Measurements from ENCODE around the gene GRIFIN. TPM values are rescaled to one million over a fixed set of nuclear protein-coding genes. Genes with fewer than 3 reads are reported as not detected.

The GRIFIN gene
- total RNA-seq, 5 donors from 2014 or later (not counting 1 experiment from before 2014, with no cell fraction given) = not detected

GRCh38 chr7:2481195-2481594, 5.0 kb upstream of the GRIFIN start:
- no peak overlapping the region for H3K4me3 Mint-ChIP-seq
- CTCF ChIA-PET = no interaction called here

GRCh38 chr7:2480070-2480408, 3.8 kb upstream of the GRIFIN start:
- WGBS (ENCODE audit: insufficient coverage) = 90% methylated on average over 19 of the region's 21 CpGs
- Mint-ChIP-seq H3K9me3 (no peaks in the 10 kb centered on the region), H3K36me3 (no peaks in the 10 kb centered on the region), H3K4me3 (no peak overlapping the region), H3K27ac (no peak overlapping the region), H3K27me3 (no peaks in the 10 kb centered on the region), H3K4me1 (peaks cover 0 to 11% (median 3%) of the 10 kb centered on the region in 3 donors)
- DNase-seq = no peak
- no peak overlapping the region for H3K4me3 ChIP-seq (ENCODE audit: control insufficient read depth in 1 of 2, extremely low read depth in 1 of 2, low read length in 1 of 2)
- no peak overlapping the region for H3K27ac ChIP-seq (ENCODE audit: low read length)
- H3K36me3 ChIP-seq (ENCODE audit: control insufficient read depth in 2 of 2, extremely low read depth in 1 of 2, insufficient read depth in 1 of 2, low read length in 1 of 2) = peaks cover 0 to 3% of the 10 kb centered on the region in 2 donors
- no peak for ATAC-seq (replicated peaks in 1 of 4)
- H3K4me1 ChIP-seq (ENCODE audit: control insufficient read depth in 1 of 2, extremely low read depth in 1 of 2, insufficient read depth in 2 of 2, low read length in 2 of 2) = peaks cover 2 to 19% of the 10 kb centered on the region in 2 experiments
- H3K27me3 ChIP-seq (replicated peaks in 1 of 2; ENCODE audit: control insufficient read depth in 2 of 2, extremely low read depth in 1 of 2, insufficient read depth in 2 of 2, low read length in 1 of 2) = peaks cover 0 to 34% of the 10 kb centered on the region in 2 experiments
- CTCF ChIA-PET = no interaction called here
- POLR2A ChIA-PET = no interaction called here
- no peaks in the 10 kb centered on the region for H3K9me3 ChIP-seq

More at GRCh38 chr7:2481195-2481594, 5.0 kb upstream of the GRIFIN start:
- ATAC-seq (replicated peaks in 1 of 4) = no peak
- Histone ChIP-seq H3K4me1 (ENCODE audit: control insufficient read depth in 1 of 2, extremely low read depth in 1 of 2, insufficient read depth in 2 of 2, low read length in 2 of 2) (peaks cover 2 to 19% of the 10 kb centered on the region in 2 experiments), H3K4me3 (ENCODE audit: control insufficient read depth in 1 of 2, extremely low read depth in 1 of 2, low read length in 1 of 2) (no peak overlapping the region), H3K27ac (ENCODE audit: low read length) (no peak overlapping the region), H3K27me3 (replicated peaks in 1 of 2; ENCODE audit: control insufficient read depth in 2 of 2, extremely low read depth in 1 of 2, insufficient read depth in 2 of 2, low read length in 1 of 2) (peaks cover 0 to 34% of the 10 kb centered on the region in 2 experiments), H3K9me3 (no peaks in the 10 kb centered on the region), H3K36me3 (ENCODE audit: control insufficient read depth in 2 of 2, extremely low read depth in 1 of 2, insufficient read depth in 1 of 2, low read length in 1 of 2) (peaks cover 0 to 3% of the 10 kb centered on the region in 2 donors)
- no CpG with 5 or more reads among the region's 4 CpGs for WGBS (ENCODE audit: insufficient coverage)
- H3K27me3 Mint-ChIP-seq = no peaks in the 10 kb centered on the region
- H3K9me3 Mint-ChIP-seq = no peaks in the 10 kb centered on the region
- DNase-seq = no peak
- H3K4me1 Mint-ChIP-seq = peaks cover 0 to 11% (median 3%) of the 10 kb centered on the region in 3 donors
- POLR2A ChIA-PET = no interaction called here
- H3K36me3 Mint-ChIP-seq = no peaks in the 10 kb centered on the region
- no peak overlapping the region for H3K27ac Mint-ChIP-seq

GRCh38 chr7:2479276-2480069, 3.3 kb upstream of the GRIFIN start:
- ChIA-PET CTCF (no interaction called here), POLR2A (no interaction called here)
- Histone ChIP-seq H3K27ac (ENCODE audit: low read length) (no peak overlapping the region), H3K27me3 (replicated peaks in 1 of 2; ENCODE audit: control insufficient read depth in 2 of 2, extremely low read depth in 1 of 2, insufficient read depth in 2 of 2, low read length in 1 of 2) (peaks cover 0 to 37% of the 10 kb centered on the region in 2 experiments), H3K4me3 (ENCODE audit: control insufficient read depth in 1 of 2, extremely low read depth in 1 of 2, low read length in 1 of 2) (no peak overlapping the region), H3K9me3 (no peaks in the 10 kb centered on the region), H3K4me1 (ENCODE audit: control insufficient read depth in 1 of 2, extremely low read depth in 1 of 2, insufficient read depth in 2 of 2, low read length in 2 of 2) (peaks cover 2 to 19% of the 10 kb centered on the region in 2 experiments), H3K36me3 (ENCODE audit: control insufficient read depth in 2 of 2, extremely low read depth in 1 of 2, insufficient read depth in 1 of 2, low read length in 1 of 2) (peaks cover 0 to 3% of the 10 kb centered on the region in 2 donors)
- no peaks in the 10 kb centered on the region for H3K9me3 Mint-ChIP-seq
- ATAC-seq (replicated peaks in 1 of 4) (no peak), DNase-seq (no peak)
- WGBS (ENCODE audit: insufficient coverage) = 87% methylated on average over 12 of the region's 16 CpGs
- peaks cover 0 to 11% (median 3%) of the 10 kb centered on the region in 3 donors for H3K4me1 Mint-ChIP-seq
- no peak overlapping the region for H3K27ac Mint-ChIP-seq
- H3K4me3 Mint-ChIP-seq = no peak overlapping the region
- no peaks in the 10 kb centered on the region for H3K36me3 Mint-ChIP-seq
- H3K27me3 Mint-ChIP-seq = no peaks in the 10 kb centered on the region

GRCh38 chr7:2478800-2479199, 2.6 kb upstream of the GRIFIN start:
- peaks cover 0 to 3% of the 10 kb centered on the region in 2 donors for H3K36me3 ChIP-seq (ENCODE audit: control insufficient read depth in 2 of 2, extremely low read depth in 1 of 2, insufficient read depth in 1 of 2, low read length in 1 of 2)
- ATAC-seq (replicated peaks in 1 of 4) = no peak
- H3K9me3 ChIP-seq = no peaks in the 10 kb centered on the region
- CTCF ChIA-PET = no interaction called here
- H3K27me3 ChIP-seq (replicated peaks in 1 of 2; ENCODE audit: control insufficient read depth in 2 of 2, extremely low read depth in 1 of 2, insufficient read depth in 2 of 2, low read length in 1 of 2) = peaks cover 0 to 37% of the 10 kb centered on the region in 2 experiments
- H3K27ac ChIP-seq (ENCODE audit: low read length) = no peak overlapping the region
- H3K9me3 Mint-ChIP-seq = no peaks in the 10 kb centered on the region
- H3K4me3 ChIP-seq (ENCODE audit: control insufficient read depth in 1 of 2, extremely low read depth in 1 of 2, low read length in 1 of 2) = no peak overlapping the region
- H3K4me1 Mint-ChIP-seq = peaks cover 0 to 11% (median 3%) of the 10 kb centered on the region in 3 donors
- POLR2A ChIA-PET = no interaction called here
- WGBS (ENCODE audit: insufficient coverage) = 93% methylated on average over 8 of the region's 19 CpGs
- no peak overlapping the region for H3K27ac Mint-ChIP-seq
- H3K27me3 Mint-ChIP-seq = no peaks in the 10 kb centered on the region
- no peaks in the 10 kb centered on the region for H3K36me3 Mint-ChIP-seq
- DNase-seq = no peak
- no peak overlapping the region for H3K4me3 Mint-ChIP-seq
- peaks cover 2 to 19% of the 10 kb centered on the region in 2 experiments for H3K4me1 ChIP-seq (ENCODE audit: control insufficient read depth in 1 of 2, extremely low read depth in 1 of 2, insufficient read depth in 2 of 2, low read length in 2 of 2)

- no peak for ATAC-seq (replicated peaks in 1 of 4)
- 77% methylated on average over 9 of the region's 11 CpGs for WGBS (ENCODE audit: insufficient coverage)
- Histone ChIP-seq H3K27ac (ENCODE audit: low read length) (no peak overlapping the region), H3K27me3 (replicated peaks in 1 of 2; ENCODE audit: control insufficient read depth in 2 of 2, extremely low read depth in 1 of 2, insufficient read depth in 2 of 2, low read length in 1 of 2) (peaks cover 0 to 37% of the 10 kb centered on the region in 2 experiments), H3K9me3 (no peaks in the 10 kb centered on the region), H3K36me3 (ENCODE audit: control insufficient read depth in 2 of 2, extremely low read depth in 1 of 2, insufficient read depth in 1 of 2, low read length in 1 of 2) (peaks cover 0 to 3% of the 10 kb centered on the region in 2 donors), H3K4me3 (ENCODE audit: control insufficient read depth in 1 of 2, extremely low read depth in 1 of 2, low read length in 1 of 2) (no peak overlapping the region), H3K4me1 (ENCODE audit: control insufficient read depth in 1 of 2, extremely low read depth in 1 of 2, insufficient read depth in 2 of 2, low read length in 2 of 2) (peaks cover 2 to 19% of the 10 kb centered on the region in 2 experiments)
- peaks cover 0 to 11% (median 3%) of the 10 kb centered on the region in 3 donors for H3K4me1 Mint-ChIP-seq
- no peak overlapping the region for H3K4me3 Mint-ChIP-seq
- H3K9me3 Mint-ChIP-seq = no peaks in the 10 kb centered on the region
- DNase-seq = no peak
- POLR2A ChIA-PET = no interaction called here
- H3K27me3 Mint-ChIP-seq = no peaks in the 10 kb centered on the region
- CTCF ChIA-PET = no interaction called here
- H3K27ac Mint-ChIP-seq = no peak overlapping the region
- H3K36me3 Mint-ChIP-seq = no peaks in the 10 kb centered on the region
Measured at GRCh38 chr7:2478399-2478785, 2.2 kb upstream of the GRIFIN start.

- no peaks in the 10 kb centered on the region for H3K9me3 ChIP-seq
- Mint-ChIP-seq H3K4me3 (no peak overlapping the region), H3K27ac (no peak overlapping the region), H3K36me3 (no peaks in the 10 kb centered on the region), H3K4me1 (peaks cover 0 to 11% (median 3%) of the 10 kb centered on the region in 3 donors), H3K9me3 (no peaks in the 10 kb centered on the region), H3K27me3 (no peaks in the 10 kb centered on the region)
- ATAC-seq (replicated peaks in 1 of 4) (peak; percentile 92 to 96 (median 95)), DNase-seq (peak in 33 of 35 experiments; percentile 25 to 76 (median 48))
- H3K4me1 ChIP-seq (ENCODE audit: control insufficient read depth in 1 of 2, extremely low read depth in 1 of 2, insufficient read depth in 2 of 2, low read length in 2 of 2) = peaks cover 2 to 19% of the 10 kb centered on the region in 2 experiments
- WGBS (ENCODE audit: insufficient coverage) = 30% methylated on average over 33 of the region's 34 CpGs
- peak overlapping the region; percentile 14 to 17 for H3K4me3 ChIP-seq (ENCODE audit: control insufficient read depth in 1 of 2, extremely low read depth in 1 of 2, low read length in 1 of 2)
- ChIA-PET CTCF (no interaction called here), POLR2A (no interaction called here)
- H3K27ac ChIP-seq (ENCODE audit: low read length) = no peak overlapping the region
- peaks cover 0 to 37% of the 10 kb centered on the region in 2 experiments for H3K27me3 ChIP-seq (replicated peaks in 1 of 2; ENCODE audit: control insufficient read depth in 2 of 2, extremely low read depth in 1 of 2, insufficient read depth in 2 of 2, low read length in 1 of 2)
- H3K36me3 ChIP-seq (ENCODE audit: control insufficient read depth in 2 of 2, extremely low read depth in 1 of 2, insufficient read depth in 1 of 2, low read length in 1 of 2) = peaks cover 0 to 3% of the 10 kb centered on the region in 2 donors
Measured at GRCh38 chr7:2477447-2478398, 1.5 kb upstream of the GRIFIN start.

Measured in T-cell (primary cell).